H1 (cell line): Measurements from ENCODE around the gene ISG15.

ENCODE experiments used
- CTCF ChIP-seq, 3 experiments: IDR thresholded peaks; 1 replicate in 2 of 3; 2 replicates in 1 of 3; pipeline versions ENCODE4 v1.5.1 to v1.6.1; 2011; ENCODE audit warnings: low read length in 3 of 3, mild to moderate bottlenecking in 3 of 3, inconsistent platforms in 2 of 3, low read depth in 1 of 3, moderate library complexity in 1 of 3; ENCODE audit not compliant: insufficient read depth in 1 of 3; ENCODE audit errors: control extremely low read depth in 1 of 3
- EP300 ChIP-seq, 2 experiments: IDR thresholded peaks; 1 replicate in 1 of 2; 2 replicates in 1 of 2; pipeline ENCODE4 v1.6.1; 2011 to 2012; ENCODE audit warnings: low read depth in 2 of 2, low read length in 2 of 2, mild to moderate bottlenecking in 2 of 2, borderline replicate concordance in 1 of 2, inconsistent platforms in 1 of 2, moderate library complexity in 1 of 2
- RFX5 ChIP-seq: IDR thresholded peaks from 2 replicates; pipeline ENCODE4 v1.6.1; 2011; ENCODE audit warnings: low read depth, low read length, improper control_type of control experiment, borderline replicate concordance

GRCh38 chr1:1054971-1055370 lies 41.7 kb downstream of the ISG15 start:
- TF ChIP-seq CTCF (IDR thresholded peaks at IDR 0.05; ENCODE audit: control extremely low read depth in 1 of 3, insufficient read depth in 1 of 3, low read depth in 1 of 3, low read length in 3 of 3) (no peak), EP300 (IDR thresholded peaks at IDR 0.05; ENCODE audit: borderline replicate concordance in 1 of 2, low read depth in 2 of 2, low read length in 2 of 2) (no peak), RFX5 (no peak)
